Kidney epithelial cell (primary cell): ENCODE data around the gene TBX15. TPM values are rescaled to one million over a fixed set of nuclear protein-coding genes. Genes with fewer than 3 reads are reported as not detected.
"Not testable (repeated sequence)": the region's sequence is repeated elsewhere in the genome, so short reads cannot be mapped to it uniquely, and the experiment has no call there.

Source experiments
- DNase-seq: peaks from one replicate; pipeline ENCODE4 v3.0.0-alpha.2; 2010; ENCODE audit warnings: low read depth
- H3K27me3 ChIP-seq: 2 replicates; pipeline ENCODE4 v1.6.0; 2011; ENCODE audit warnings: low read length; ENCODE audit not compliant: control insufficient read depth, insufficient read depth
- H3K36me3 ChIP-seq: 2 replicates; pipeline ENCODE4 v1.5.1; 2011; ENCODE audit warnings: low read length; ENCODE audit not compliant: control insufficient read depth, insufficient read depth
- H3K4me3 ChIP-seq: 2 replicates; pipeline ENCODE4 v1.5.1; 2011; ENCODE audit warnings: low read depth, mild to moderate bottlenecking, control low read depth, low read length
- total RNA-seq: library from RNA; depleted of rRNA; stranded (reverse); fragments of >200 nt; gene quantifications from 2 replicates; pipeline ENCODE4 v1.2.3, GENCODE V29; 2015
- TF ChIP-seq, protein P1 (sequence below): IDR thresholded peaks from 2 replicates; pipeline ENCODE4 v1.5.1; 2011; ENCODE audit warnings: mild to moderate bottlenecking, moderate library complexity, low read length, control low read depth, inconsistent platforms; ENCODE audit not compliant: insufficient read depth, poor library complexity, severe bottlenecking

Gene TBX15
- total RNA-seq, 1 donor from 2014 or later: not detected

DNA sequence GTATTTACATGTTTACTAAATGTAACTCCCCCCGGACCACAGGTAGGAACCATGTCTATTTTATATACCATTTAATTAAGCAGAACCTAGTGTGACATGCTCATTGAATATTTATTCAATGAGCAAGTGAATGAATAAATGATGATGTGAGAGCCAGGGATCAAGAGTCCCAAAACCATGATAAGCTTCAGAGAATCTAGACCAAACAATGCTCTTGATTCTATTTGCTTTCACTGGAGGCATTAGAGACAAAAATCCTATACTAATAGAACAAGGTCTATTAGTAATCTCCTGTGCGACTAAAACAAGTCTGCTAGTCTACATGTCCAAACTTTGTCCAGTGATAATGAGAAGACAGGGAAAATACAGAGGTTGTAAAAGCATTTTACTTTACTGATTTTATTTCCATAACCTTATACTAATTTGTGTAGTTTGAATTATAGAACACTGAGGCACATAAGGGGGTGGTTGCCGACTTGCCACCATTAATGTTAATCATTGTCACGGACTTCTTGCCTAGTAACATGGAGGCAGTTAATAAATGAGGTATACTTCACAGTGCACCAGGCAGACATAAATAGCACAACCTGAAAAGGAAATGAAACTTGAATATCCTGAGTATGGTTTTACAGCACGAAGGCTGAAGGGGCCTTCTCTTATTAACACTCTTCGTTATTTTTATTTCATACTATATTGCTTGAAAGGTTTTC is 69.8 kb downstream of the TBX15 start:
- no peak overlapping the region for H3K4me3 ChIP-seq
- H3K36me3 ChIP-seq: no peaks in the 10 kb centered on the region
- no peak for DNase-seq
- TF ChIP-seq, protein P1, sequence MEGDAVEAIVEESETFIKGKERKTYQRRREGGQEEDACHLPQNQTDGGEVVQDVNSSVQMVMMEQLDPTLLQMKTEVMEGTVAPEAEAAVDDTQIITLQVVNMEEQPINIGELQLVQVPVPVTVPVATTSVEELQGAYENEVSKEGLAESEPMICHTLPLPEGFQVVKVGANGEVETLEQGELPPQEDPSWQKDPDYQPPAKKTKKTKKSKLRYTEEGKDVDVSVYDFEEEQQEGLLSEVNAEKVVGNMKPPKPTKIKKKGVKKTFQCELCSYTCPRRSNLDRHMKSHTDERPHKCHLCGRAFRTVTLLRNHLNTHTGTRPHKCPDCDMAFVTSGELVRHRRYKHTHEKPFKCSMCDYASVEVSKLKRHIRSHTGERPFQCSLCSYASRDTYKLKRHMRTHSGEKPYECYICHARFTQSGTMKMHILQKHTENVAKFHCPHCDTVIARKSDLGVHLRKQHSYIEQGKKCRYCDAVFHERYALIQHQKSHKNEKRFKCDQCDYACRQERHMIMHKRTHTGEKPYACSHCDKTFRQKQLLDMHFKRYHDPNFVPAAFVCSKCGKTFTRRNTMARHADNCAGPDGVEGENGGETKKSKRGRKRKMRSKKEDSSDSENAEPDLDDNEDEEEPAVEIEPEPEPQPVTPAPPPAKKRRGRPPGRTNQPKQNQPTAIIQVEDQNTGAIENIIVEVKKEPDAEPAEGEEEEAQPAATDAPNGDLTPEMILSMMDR: no peak
- H3K27me3 ChIP-seq: no peaks in the 10 kb centered on the region

DNA sequence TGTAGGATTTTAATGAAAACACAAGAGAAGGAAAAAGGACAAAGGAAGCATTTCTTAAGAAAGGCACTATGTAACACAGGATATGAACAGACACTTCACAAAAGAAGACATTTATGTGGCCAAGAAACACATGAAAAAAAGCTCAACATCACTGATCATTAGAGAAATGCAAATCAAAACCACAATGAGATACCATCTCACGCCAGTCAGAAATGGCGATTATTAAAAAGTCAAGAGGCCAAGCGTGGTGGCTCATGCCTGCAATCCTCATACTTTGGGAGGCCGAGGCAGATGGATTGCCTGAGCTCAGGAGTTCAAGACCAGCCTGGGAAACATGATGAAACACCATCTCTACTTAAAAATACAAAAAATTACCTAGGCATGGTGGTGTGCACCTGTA is 71.8 kb downstream of the TBX15 start:
- H3K36me3 ChIP-seq, H3K27me3 ChIP-seq, DNase-seq: not testable (repeated sequence)

DNA sequence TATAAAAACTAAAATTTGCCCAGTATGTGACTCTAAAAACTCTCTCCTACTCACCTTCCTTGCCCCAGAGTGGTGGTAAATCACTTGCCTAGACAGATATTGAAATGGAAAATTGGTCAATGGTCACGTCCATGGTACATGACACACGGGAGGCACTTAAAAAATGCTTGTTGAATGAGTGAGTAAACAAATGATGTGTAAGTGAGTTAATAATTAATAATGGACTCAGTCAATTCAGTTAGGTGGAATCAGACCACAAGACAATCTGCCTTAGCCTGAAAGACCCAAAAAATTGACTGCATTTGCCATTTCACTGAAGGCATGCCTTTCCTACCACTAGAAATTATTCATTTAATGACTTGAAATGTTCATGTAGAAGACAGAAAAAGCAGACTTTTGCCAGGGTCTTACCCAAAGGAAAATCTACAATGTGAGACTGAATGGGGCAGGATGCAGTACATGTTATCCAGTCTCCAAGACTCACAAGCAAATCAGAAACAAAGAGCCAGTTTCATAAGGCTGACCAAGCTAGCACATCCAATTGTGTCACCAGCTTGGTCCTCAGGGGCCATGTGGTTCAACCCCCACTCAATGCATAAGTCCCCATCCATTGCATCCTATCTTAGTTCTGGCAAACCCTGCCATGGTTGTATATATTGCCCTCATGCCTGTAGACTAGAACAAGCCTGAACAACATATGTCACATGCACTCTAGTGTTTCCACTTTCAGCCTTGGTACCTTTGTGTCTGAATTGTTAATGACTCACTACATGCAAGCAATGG is 73.6 kb downstream of the TBX15 start:
- peak; percentile 44 for DNase-seq
- H3K4me3 ChIP-seq: no peak overlapping the region
- TF ChIP-seq, protein P1: no peak

More for the DNA sequence above, 71.8 kb downstream of the TBX15 start:
- H3K4me3 ChIP-seq: not testable (repeated sequence)

DNA sequence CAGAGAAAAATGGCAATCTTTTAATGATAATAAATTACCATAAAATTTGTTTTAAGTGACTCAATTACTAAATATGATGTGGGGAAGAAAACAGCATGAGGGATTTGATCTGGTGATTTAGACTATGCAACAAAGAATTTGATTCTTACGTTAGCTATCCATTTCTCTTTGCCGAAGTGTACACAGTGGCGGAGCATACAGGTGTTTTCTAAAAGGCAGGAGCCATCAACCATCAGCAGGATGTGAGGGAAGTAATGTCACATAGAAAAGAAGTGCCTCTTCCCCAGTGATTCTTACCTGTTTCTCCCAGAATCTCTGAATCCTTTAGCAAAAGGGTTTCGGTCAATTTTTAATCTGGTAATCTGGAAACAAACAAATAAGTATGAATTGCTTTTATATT is 74.3 kb downstream of the TBX15 start:
- no peak for DNase-seq
- H3K27me3 ChIP-seq: no peaks in the 10 kb centered on the region
- H3K36me3 ChIP-seq: no peaks in the 10 kb centered on the region
- no peak overlapping the region for H3K4me3 ChIP-seq
- TF ChIP-seq, protein P1: no peak

More for the DNA sequence above, 73.6 kb downstream of the TBX15 start:
- Histone ChIP-seq H3K36me3 (no peaks in the 10 kb centered on the region), H3K27me3 (no peaks in the 10 kb centered on the region)

DNA sequence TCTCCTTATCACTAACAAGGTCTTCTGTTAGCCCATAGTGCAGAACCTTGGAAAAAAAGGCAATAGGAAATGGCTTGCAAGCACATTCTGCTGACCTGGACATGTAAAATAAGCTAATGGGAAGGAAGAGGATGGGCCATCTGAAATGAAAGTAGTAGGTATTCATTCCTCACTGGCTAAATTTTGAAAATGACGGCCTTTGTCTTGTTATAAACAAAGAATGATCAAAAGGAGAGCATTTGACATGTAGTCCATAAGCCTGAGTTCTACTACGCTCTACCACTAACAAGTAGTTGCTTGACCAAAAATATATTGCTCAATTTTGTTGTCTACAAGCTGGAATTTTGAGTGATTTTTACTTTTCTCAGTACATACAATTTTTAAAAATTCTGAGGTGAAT is 75.6 kb downstream of the TBX15 start:
- no peak for DNase-seq
- Histone ChIP-seq H3K36me3 (no peaks in the 10 kb centered on the region), H3K27me3 (no peaks in the 10 kb centered on the region), H3K4me3 (no peak overlapping the region)
- TF ChIP-seq, protein P1: no peak

DNA sequence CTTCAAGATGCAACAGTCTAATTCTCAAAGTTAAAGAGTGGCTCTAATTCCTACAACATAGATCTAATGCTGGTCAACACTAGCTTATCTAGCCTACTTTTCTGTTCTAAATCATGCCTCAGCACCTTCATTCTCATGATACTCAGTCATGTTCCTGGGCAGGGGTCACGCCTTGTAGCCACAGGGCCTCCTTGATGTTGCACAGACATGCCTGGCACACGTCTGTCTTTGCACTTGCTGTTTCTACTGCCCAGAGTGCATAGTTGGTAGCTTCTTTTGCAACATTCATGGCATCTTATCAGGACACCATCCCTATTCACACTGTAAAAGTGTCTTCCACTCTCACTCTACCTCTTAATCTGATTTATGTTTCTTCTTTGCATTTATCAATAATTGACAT is 76.6 kb downstream of the TBX15 start:
- Histone ChIP-seq H3K36me3 (no peaks in the 10 kb centered on the region), H3K27me3 (no peaks in the 10 kb centered on the region), H3K4me3 (no peak overlapping the region)
- TF ChIP-seq, protein P1: no peak
- DNase-seq: no peak
